Nephron progenitor cell (in vitro differentiated cells): Measurements from ENCODE around the gene NTSR2.

Experiments
- DNase-seq: peaks from one replicate; pipeline ENCODE4 v3.0.0; 2021
- H3K27ac Mint-ChIP-seq: 2 replicates; pipeline ENCODE4 v1.8.0; 2021; ENCODE audit warnings: mild to moderate bottlenecking, moderate library complexity, mixed read lengths
- H3K27me3 Mint-ChIP-seq: 2 replicates; pipeline ENCODE4 v1.8.0; 2021; ENCODE audit warnings: mild to moderate bottlenecking, low read depth, mixed read lengths; ENCODE audit not compliant: poor library complexity
- H3K36me3 Mint-ChIP-seq: 2 replicates; pipeline ENCODE4 v1.8.0; 2021; ENCODE audit warnings: low read depth, mixed read lengths
- H3K4me1 Mint-ChIP-seq: 2 replicates; pipeline ENCODE4 v1.8.0; 2021; ENCODE audit warnings: mixed read lengths
- H3K4me3 Mint-ChIP-seq: 2 replicates; pipeline ENCODE4 v1.8.0; 2021; ENCODE audit warnings: mild to moderate bottlenecking, moderate library complexity, mixed read lengths
- H3K9me3 Mint-ChIP-seq: 2 replicates; pipeline ENCODE4 v1.8.0; 2021; ENCODE audit warnings: mild to moderate bottlenecking, moderate library complexity, mixed read lengths
- CTCF ChIP-seq: fragments of 200-600 bp; sonication (generic); IDR thresholded peaks from 2 replicates; pipeline ENCODE4 v1.5.0; 2021; ENCODE audit warnings: antibody characterized with exemption

NTSR2 gene

DNA sequence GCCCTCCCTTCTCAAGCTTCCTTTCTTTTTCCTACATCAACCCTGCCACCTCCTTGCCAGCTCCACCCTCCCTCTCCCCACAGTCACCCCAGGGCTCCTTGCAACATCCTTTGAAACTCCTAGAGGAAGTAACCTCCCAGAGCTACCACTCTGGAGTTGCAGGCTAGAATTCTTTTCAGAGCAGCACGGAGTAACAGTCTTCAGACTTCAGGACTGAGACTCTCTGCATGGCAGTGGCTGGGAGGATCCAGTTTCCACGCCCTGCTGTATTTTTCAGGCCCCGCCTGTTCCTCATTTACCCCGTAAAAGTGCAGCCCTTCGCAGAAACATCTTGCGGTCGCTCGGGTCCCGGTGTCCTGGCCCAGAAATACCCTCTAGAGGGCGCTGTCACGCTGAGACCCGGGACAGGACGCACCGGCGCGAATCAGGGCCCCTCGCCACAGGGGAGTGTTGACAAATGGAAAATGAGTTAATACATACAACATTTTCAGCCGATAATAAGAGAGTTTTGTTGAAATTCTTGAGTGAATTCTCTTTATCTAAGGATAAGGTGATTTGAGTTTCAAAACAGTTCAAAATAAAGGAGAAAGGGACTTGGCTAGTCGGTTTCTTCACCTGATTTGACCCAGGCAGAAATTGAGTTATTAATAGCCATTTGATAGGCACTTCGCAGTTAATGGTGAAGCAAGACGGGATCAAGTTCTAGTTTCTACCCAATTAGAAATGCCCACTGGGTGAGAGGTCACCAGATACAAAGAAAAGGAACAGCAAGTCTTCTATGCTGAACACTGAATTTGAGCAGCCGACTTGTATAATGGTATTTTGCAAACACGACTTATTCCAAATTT is 18.5 kb upstream of the NTSR2 start:
- TF ChIP-seq CTCF, result peak; percentile 92
- Mint-ChIP-seq H3K4me3 (peak overlapping the region; percentile 75), H3K27me3 (peaks cover 17% of the 10 kb centered on the region), H3K27ac (no peak overlapping the region), H3K9me3 (no peaks in the 10 kb centered on the region), H3K36me3 (no peaks in the 10 kb centered on the region), H3K4me1 (peaks cover 26% of the 10 kb centered on the region)
- peak; percentile 87 for DNase-seq

DNA sequence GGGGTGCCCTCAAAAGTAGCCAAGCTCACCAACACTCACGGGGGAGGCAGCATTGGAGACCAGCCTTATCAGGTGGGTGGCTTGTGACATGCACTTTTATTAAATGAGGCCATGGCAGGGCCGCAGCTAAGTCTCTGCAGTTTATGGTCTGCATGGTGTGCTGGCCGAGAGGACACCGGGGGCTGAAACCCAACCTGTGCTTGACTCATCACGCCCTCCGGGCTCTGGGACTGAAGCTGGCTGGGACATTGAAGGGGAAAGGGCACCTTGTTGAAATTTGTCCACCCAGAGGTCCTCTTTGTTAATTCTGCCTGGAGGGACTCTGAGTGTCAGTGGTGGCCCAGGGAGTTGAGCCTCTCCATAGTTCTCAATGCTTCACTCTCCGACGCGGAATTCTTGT is 17.7 kb upstream of the NTSR2 start:
- H3K27me3 Mint-ChIP-seq, result peaks cover 17% of the 10 kb centered on the region
- H3K9me3 Mint-ChIP-seq, result no peaks in the 10 kb centered on the region
- no peak for TF ChIP-seq CTCF
- no peak for DNase-seq
- no peak overlapping the region for H3K27ac Mint-ChIP-seq
- H3K4me1 Mint-ChIP-seq, result peaks cover 26% of the 10 kb centered on the region
- no peak overlapping the region for H3K4me3 Mint-ChIP-seq
- H3K36me3 Mint-ChIP-seq, result no peaks in the 10 kb centered on the region

- H3K27ac Mint-ChIP-seq, result no peak overlapping the region
- H3K9me3 Mint-ChIP-seq, result no peaks in the 10 kb centered on the region
- peaks cover 24% of the 10 kb centered on the region for H3K27me3 Mint-ChIP-seq
- TF ChIP-seq CTCF, result no peak
- H3K36me3 Mint-ChIP-seq, result no peaks in the 10 kb centered on the region
- H3K4me3 Mint-ChIP-seq, result no peak overlapping the region
- peaks cover 42% of the 10 kb centered on the region for H3K4me1 Mint-ChIP-seq
- no peak for DNase-seq
These were observed 16.0 kb upstream of the NTSR2 start for GRCh38 chr2:11685906-11686470.

- no peak for TF ChIP-seq CTCF
- Mint-ChIP-seq H3K27me3 (peaks cover 29% of the 10 kb centered on the region), H3K4me3 (no peak overlapping the region), H3K4me1 (peaks cover 52% of the 10 kb centered on the region), H3K36me3 (no peaks in the 10 kb centered on the region), H3K27ac (peak overlapping the region; percentile 50), H3K9me3 (no peaks in the 10 kb centered on the region)
- no peak for DNase-seq
These were observed 15.0 kb upstream of the NTSR2 start for GRCh38 chr2:11684894-11685460.

- TF ChIP-seq CTCF, result no peak
- no peak overlapping the region for H3K4me3 Mint-ChIP-seq
- H3K9me3 Mint-ChIP-seq, result no peaks in the 10 kb centered on the region
- DNase-seq, result no peak
- H3K27me3 Mint-ChIP-seq, result peaks cover 34% of the 10 kb centered on the region
- H3K36me3 Mint-ChIP-seq, result no peaks in the 10 kb centered on the region
- no peak overlapping the region for H3K27ac Mint-ChIP-seq
- H3K4me1 Mint-ChIP-seq, result peaks cover 57% of the 10 kb centered on the region
These were observed 14.0 kb upstream of the NTSR2 start for GRCh38 chr2:11683966-11684365.
